ENCODE results near the gene ZFHX3. TPM values are rescaled to one million over a fixed set of nuclear protein-coding genes. Genes with fewer than 3 reads are reported as not detected.

ZFHX3 gene
- total and polyA plus RNA-seq, 2 donors (not counting 1 experiment from before 2014, with no cell fraction given), result 4.7 to 7.3 TPM

DNA sequence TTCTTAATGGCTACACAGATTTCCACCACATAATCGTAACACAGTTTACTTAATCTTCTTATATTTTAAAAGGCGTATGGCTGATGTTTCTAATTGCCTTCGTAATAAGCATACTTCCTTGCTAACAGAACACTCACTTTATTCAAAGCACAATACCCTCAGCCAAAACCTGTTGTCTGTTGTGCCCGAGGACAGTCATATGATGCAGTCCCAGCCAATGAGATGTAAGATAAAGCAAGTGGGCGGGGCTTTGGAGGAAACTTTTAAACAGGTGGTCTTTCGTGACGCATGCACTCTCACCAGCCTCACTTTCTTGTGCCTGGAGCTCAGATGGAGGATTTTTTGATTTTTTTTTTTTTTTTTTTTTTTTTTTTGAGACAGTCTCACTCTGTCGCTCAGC is 174.1 kb downstream of the ZFHX3 start:
- no peaks in the 10 kb centered on the region for H4K20me1 ChIP-seq (ENCODE audit: control insufficient read depth, extremely low read depth, insufficient read depth, low read length)
- H2AFZ ChIP-seq (ENCODE audit: low read length), result no peak overlapping the region
- H3K4me2 ChIP-seq (ENCODE audit: extremely low read depth, insufficient read depth, low read length), result no peak overlapping the region
- no peak for DNase-seq (ENCODE audit: low read depth in 2 of 2)
- H3K36me3 ChIP-seq (ENCODE audit: control insufficient read depth, insufficient read depth, low read length), result no peaks in the 10 kb centered on the region
- no peaks in the 10 kb centered on the region for H3K9me3 ChIP-seq (ENCODE audit: control insufficient read depth, insufficient read depth, low read depth, low read length)
- no peak for TF ChIP-seq EZH2 (IDR thresholded peaks at IDR 0.05; ENCODE audit: low read length, missing control alignments)
- TF ChIP-seq, protein P1, sequence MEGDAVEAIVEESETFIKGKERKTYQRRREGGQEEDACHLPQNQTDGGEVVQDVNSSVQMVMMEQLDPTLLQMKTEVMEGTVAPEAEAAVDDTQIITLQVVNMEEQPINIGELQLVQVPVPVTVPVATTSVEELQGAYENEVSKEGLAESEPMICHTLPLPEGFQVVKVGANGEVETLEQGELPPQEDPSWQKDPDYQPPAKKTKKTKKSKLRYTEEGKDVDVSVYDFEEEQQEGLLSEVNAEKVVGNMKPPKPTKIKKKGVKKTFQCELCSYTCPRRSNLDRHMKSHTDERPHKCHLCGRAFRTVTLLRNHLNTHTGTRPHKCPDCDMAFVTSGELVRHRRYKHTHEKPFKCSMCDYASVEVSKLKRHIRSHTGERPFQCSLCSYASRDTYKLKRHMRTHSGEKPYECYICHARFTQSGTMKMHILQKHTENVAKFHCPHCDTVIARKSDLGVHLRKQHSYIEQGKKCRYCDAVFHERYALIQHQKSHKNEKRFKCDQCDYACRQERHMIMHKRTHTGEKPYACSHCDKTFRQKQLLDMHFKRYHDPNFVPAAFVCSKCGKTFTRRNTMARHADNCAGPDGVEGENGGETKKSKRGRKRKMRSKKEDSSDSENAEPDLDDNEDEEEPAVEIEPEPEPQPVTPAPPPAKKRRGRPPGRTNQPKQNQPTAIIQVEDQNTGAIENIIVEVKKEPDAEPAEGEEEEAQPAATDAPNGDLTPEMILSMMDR (conservative IDR thresholded peaks at IDR 0.05 in 1 of 2, IDR thresholded peaks at IDR 0.05 in 1 of 2; ENCODE audit: low read depth in 1 of 2, low read length in 2 of 2), result no peak
- H3K27me3 ChIP-seq (ENCODE audit: control insufficient read depth, insufficient read depth, low read length), result no peaks in the 10 kb centered on the region
- peaks cover 2% of the 10 kb centered on the region for H3K79me2 ChIP-seq (ENCODE audit: control insufficient read depth, insufficient read depth, low read length)
- H3K9ac ChIP-seq (ENCODE audit: insufficient read depth, low read length), result no peak overlapping the region
- H3K4me3 ChIP-seq (replicated peaks in 1 of 4; ENCODE audit: control extremely low read depth in 1 of 4, insufficient read depth in 1 of 4, low read depth in 3 of 4, low read length in 4 of 4), result no peak overlapping the region
- H3K4me1 ChIP-seq (ENCODE audit: control insufficient read depth, extremely low read depth, insufficient read depth, low read length), result peaks cover 22% of the 10 kb centered on the region
- no peak overlapping the region for H3K27ac ChIP-seq (ENCODE audit: insufficient read depth, low read length)

DNA sequence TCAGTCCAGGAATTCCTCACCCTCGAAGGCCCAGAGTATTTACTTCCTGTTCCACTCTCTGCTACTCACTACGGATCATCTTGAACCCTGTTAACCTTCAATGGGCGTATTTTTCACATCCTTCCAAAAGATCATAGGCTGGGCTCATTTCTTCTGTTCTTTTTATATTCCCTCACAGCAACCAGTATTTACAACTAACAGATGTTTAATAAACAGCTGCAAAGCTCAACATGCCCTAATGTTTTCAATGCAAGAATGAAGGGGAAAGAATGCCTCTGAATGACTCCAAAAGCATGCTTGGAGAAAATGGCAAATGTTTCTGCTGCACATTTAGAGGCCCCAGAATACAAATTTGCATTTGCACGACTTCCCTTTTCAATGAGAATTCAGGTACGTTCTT is 174.9 kb downstream of the ZFHX3 start:
- Histone ChIP-seq H3K4me1 (ENCODE audit: control insufficient read depth, extremely low read depth, insufficient read depth, low read length) (peaks cover 18% of the 10 kb centered on the region), H3K4me3 (replicated peaks in 1 of 4; ENCODE audit: control extremely low read depth in 1 of 4, insufficient read depth in 1 of 4, low read depth in 3 of 4, low read length in 4 of 4) (no peak overlapping the region), H2AFZ (ENCODE audit: low read length) (no peak overlapping the region), H3K9me3 (ENCODE audit: control insufficient read depth, insufficient read depth, low read depth, low read length) (no peaks in the 10 kb centered on the region), H3K36me3 (ENCODE audit: control insufficient read depth, insufficient read depth, low read length) (no peaks in the 10 kb centered on the region), H3K27me3 (ENCODE audit: control insufficient read depth, insufficient read depth, low read length) (no peaks in the 10 kb centered on the region), H3K9ac (ENCODE audit: insufficient read depth, low read length) (no peak overlapping the region), H3K4me2 (ENCODE audit: extremely low read depth, insufficient read depth, low read length) (no peak overlapping the region), H3K27ac (ENCODE audit: insufficient read depth, low read length) (peak overlapping the region; percentile 37), H4K20me1 (ENCODE audit: control insufficient read depth, extremely low read depth, insufficient read depth, low read length) (no peaks in the 10 kb centered on the region), H3K79me2 (ENCODE audit: control insufficient read depth, insufficient read depth, low read length) (peaks cover 2% of the 10 kb centered on the region)
- DNase-seq (ENCODE audit: low read depth in 2 of 2), result no peak
- no peak for TF ChIP-seq EZH2 (IDR thresholded peaks at IDR 0.05; ENCODE audit: low read length, missing control alignments)
- TF ChIP-seq, protein P1 (conservative IDR thresholded peaks at IDR 0.05 in 1 of 2, IDR thresholded peaks at IDR 0.05 in 1 of 2; ENCODE audit: low read depth in 1 of 2, low read length in 2 of 2), result no peak

DNA sequence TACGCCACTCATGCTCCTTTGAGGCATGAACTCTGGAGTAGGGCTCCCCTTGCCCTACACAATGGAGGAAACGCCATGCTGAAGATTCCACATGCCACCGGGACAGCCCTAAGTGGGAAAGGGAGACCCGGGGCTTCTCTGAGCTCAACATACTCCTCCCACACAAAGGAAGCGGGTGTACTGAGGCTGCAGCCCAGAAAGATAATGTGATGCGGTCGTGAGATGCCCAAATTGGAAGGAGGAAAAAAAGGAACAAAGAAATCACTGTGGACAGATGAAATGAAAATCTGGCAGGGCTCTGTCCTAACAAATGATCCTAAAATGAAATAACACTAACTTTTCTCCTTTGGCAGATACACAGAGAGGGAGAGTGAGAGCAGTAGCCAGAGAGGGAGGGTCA is 182.1 kb downstream of the ZFHX3 start:
- no peak for DNase-seq (ENCODE audit: low read depth in 2 of 2)
- no peak for TF ChIP-seq EZH2 (IDR thresholded peaks at IDR 0.05; ENCODE audit: low read length, missing control alignments)
- TF ChIP-seq, protein P1 (conservative IDR thresholded peaks at IDR 0.05 in 1 of 2, IDR thresholded peaks at IDR 0.05 in 1 of 2; ENCODE audit: low read depth in 1 of 2, low read length in 2 of 2), result no peak

More for the DNA sequence above, 182.1 kb downstream of the ZFHX3 start:
- Histone ChIP-seq H3K36me3 (ENCODE audit: control insufficient read depth, insufficient read depth, low read length) (no peaks in the 10 kb centered on the region), H4K20me1 (ENCODE audit: control insufficient read depth, extremely low read depth, insufficient read depth, low read length) (no peaks in the 10 kb centered on the region), H3K4me1 (ENCODE audit: control insufficient read depth, extremely low read depth, insufficient read depth, low read length) (peaks cover 1% of the 10 kb centered on the region), H3K4me3 (replicated peaks in 1 of 4; ENCODE audit: control extremely low read depth in 1 of 4, insufficient read depth in 1 of 4, low read depth in 3 of 4, low read length in 4 of 4) (no peak overlapping the region), H3K79me2 (ENCODE audit: control insufficient read depth, insufficient read depth, low read length) (peaks cover 7% of the 10 kb centered on the region), H3K4me2 (ENCODE audit: extremely low read depth, insufficient read depth, low read length) (no peak overlapping the region), H3K27me3 (ENCODE audit: control insufficient read depth, insufficient read depth, low read length) (no peaks in the 10 kb centered on the region), H3K9me3 (ENCODE audit: control insufficient read depth, insufficient read depth, low read depth, low read length) (no peaks in the 10 kb centered on the region), H2AFZ (ENCODE audit: low read length) (no peak overlapping the region), H3K27ac (ENCODE audit: insufficient read depth, low read length) (no peak overlapping the region), H3K9ac (ENCODE audit: insufficient read depth, low read length) (no peak overlapping the region)

All from fibroblast of lung (primary cell).